Transverse colon (tissue), 4 donors: ENCODE measurements around the gene MINDY3. TPM values are rescaled to one million over a fixed set of nuclear protein-coding genes. Genes with fewer than 3 reads are reported as not detected.

Source experiments
- DNase-seq: peaks from one replicate; pipeline ENCODE4 v3.0.0-alpha.2; 2019
- H3K27ac ChIP-seq, 4 donors: fragments of 200-600 bp; sonication (generic); 2 replicates each; pipeline ENCODE4 v1.5.1; 2016 to 2018; ENCODE audit warnings: inconsistent platforms in 4 of 4
- H3K27me3 ChIP-seq: fragments of 200-600 bp; sonication (generic); 2 replicates; pipeline ENCODE4 v1.5.1; 2017; ENCODE audit warnings: inconsistent platforms
- H3K36me3 ChIP-seq, 4 donors: fragments of 200-600 bp; sonication (generic); 2 replicates each; pipeline ENCODE4 v1.5.1; 2017 to 2019; ENCODE audit warnings: inconsistent platforms in 4 of 4
- H3K4me1 ChIP-seq, 4 donors: fragments of 200-600 bp; sonication (generic); 2 replicates each; pipeline ENCODE4 v1.5.1; 2017 to 2020; ENCODE audit warnings: inconsistent platforms in 4 of 4
- H3K4me3 ChIP-seq, 4 donors: fragments of 200-600 bp; sonication (generic); 1 replicate in 1 of 4; 2 replicates in 3 of 4; pipeline versions ENCODE4 v1.5.1 to v1.6.1; 2017 to 2019; ENCODE audit warnings: inconsistent platforms in 4 of 4
- H3K9me3 ChIP-seq, 2 donors: fragments of 200-600 bp; sonication (generic); 2 replicates each; pipeline ENCODE4 v1.5.1; 2017 to 2019; ENCODE audit warnings: inconsistent platforms in 2 of 2
- EP300 ChIP-seq: sonication (generic); formaldehyde crosslinking; IDR thresholded peaks from one replicate; pipeline ENCODE4 v1.6.1; 2017; ENCODE audit warnings: antibody characterized with exemption, low read depth
- POLR2A ChIP-seq: fragments of 450-650 bp; IDR thresholded peaks from one replicate; pipeline ENCODE4 v1.6.1; 2016; ENCODE audit warnings: antibody characterized with exemption, mild to moderate bottlenecking, moderate library complexity
- POLR2AphosphoS5 ChIP-seq, 3 donors: sonication (generic); formaldehyde crosslinking; IDR thresholded peaks; one replicate each; pipeline ENCODE4 v1.6.1; 2016; ENCODE audit warnings: antibody characterized with exemption in 3 of 3
- WGBS, 2 donors: methylation state at CpG; one replicate each; pipeline ENCODE4 v1.1.5; 2018; ENCODE audit warnings: low coverage in 1 of 2; 5-methylcytosine and 5-hydroxymethylcytosine counted together
- in situ Hi-C, 4 donors: fragments of 200-750 bp; cut with MboI; loops; one replicate each; pipeline versions ENCODE4 v1.15.0 to v1.15.1; 2017; ENCODE audit warnings: low sequenced_read_pairs in 3 of 4, low pct_ligation_motif_present in 1 of 4, low pct_unique_long_range_greater_than_20kb in 1 of 4
- intact Hi-C: fragments of 100-400 bp; cut with DNase I; formaldehyde crosslinking; loops from one replicate; pipeline ENCODE4 v1.15.1; 2023; ENCODE audit warnings: low total_unique reads
- total RNA-seq, 4 donors: library from RNA; depleted of rRNA; stranded (reverse); fragments of >200 nt; gene quantifications; one replicate each; pipeline ENCODE4 v1.1.0, GENCODE V29; 2016
- TF ChIP-seq, protein P1 (sequence below), 5 experiments: fragments of 200-600 bp in 3 of 5; fragments of 450-650 bp in 2 of 5; sonication (generic) in 3 of 5; IDR thresholded peaks; 1 replicate in 2 of 5; 2 replicates in 3 of 5; pipeline ENCODE4 v1.5.1; 2016 to 2017; ENCODE audit warnings: antibody characterized with exemption in 5 of 5, inconsistent platforms in 3 of 5, mild to moderate bottlenecking in 2 of 5, moderate library complexity in 1 of 5

MINDY3 gene
- total RNA-seq, 4 donors from 2014 or later = 4.2 to 45.3 (median 31.8) TPM

DNA sequence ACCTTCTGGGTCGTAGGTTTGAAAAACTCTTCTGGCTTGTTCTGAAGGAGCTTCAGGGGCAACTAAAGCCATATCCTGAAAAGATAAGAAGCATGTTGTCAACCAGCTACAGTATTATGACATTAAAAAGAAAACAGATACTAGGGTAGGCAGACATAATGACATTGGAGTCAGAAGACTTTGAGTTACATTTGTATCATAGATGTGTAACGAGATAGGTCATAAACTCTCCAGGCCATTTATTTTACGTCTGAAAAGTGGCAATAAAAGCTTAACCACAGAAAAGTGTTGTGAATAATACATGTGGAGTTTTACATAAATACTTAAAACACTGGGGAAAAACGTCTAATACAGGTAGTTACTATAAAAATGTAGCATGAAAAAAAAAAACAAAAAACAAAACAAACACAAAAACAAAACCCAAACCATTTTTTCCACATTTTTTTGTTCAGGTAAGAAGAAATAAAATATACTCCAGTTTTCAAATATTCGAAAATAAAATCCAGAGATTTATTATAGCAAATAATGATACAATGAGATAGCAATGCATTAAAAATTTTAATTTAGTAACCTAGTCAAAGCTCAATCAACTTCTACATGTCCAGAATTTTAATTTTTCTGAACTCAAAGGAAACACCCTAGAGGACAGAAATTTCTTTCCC, 64.1 kb downstream of the MINDY3 start:
- peaks cover 0 to 34% (median 13%) of the 10 kb centered on the region in 4 donors for H3K4me1 ChIP-seq
- H3K27ac ChIP-seq = peak overlapping the region in 3 of 4 donors; percentile 9 to 20 (median 10)
- in situ Hi-C loops = no loop called here
- H3K27me3 ChIP-seq = no peaks in the 10 kb centered on the region
- peaks cover 0 to 11% (median 1%) of the 10 kb centered on the region in 4 donors for H3K36me3 ChIP-seq
- no peak for DNase-seq
- no peak overlapping the region for H3K4me3 ChIP-seq
- WGBS, 2 donors = 49 to 53% methylated on average over 5 of the region's 5 CpGs
- TF ChIP-seq POLR2A (no peak), EP300 (no peak), POLR2AphosphoS5 (IDR thresholded peaks at IDR 0.05) (no peak)
- TF ChIP-seq, protein P1, sequence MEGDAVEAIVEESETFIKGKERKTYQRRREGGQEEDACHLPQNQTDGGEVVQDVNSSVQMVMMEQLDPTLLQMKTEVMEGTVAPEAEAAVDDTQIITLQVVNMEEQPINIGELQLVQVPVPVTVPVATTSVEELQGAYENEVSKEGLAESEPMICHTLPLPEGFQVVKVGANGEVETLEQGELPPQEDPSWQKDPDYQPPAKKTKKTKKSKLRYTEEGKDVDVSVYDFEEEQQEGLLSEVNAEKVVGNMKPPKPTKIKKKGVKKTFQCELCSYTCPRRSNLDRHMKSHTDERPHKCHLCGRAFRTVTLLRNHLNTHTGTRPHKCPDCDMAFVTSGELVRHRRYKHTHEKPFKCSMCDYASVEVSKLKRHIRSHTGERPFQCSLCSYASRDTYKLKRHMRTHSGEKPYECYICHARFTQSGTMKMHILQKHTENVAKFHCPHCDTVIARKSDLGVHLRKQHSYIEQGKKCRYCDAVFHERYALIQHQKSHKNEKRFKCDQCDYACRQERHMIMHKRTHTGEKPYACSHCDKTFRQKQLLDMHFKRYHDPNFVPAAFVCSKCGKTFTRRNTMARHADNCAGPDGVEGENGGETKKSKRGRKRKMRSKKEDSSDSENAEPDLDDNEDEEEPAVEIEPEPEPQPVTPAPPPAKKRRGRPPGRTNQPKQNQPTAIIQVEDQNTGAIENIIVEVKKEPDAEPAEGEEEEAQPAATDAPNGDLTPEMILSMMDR (IDR thresholded peaks at IDR 0.05) = no peak
- no peaks in the 10 kb centered on the region for H3K9me3 ChIP-seq
- intact Hi-C loops = no loop called here

DNA sequence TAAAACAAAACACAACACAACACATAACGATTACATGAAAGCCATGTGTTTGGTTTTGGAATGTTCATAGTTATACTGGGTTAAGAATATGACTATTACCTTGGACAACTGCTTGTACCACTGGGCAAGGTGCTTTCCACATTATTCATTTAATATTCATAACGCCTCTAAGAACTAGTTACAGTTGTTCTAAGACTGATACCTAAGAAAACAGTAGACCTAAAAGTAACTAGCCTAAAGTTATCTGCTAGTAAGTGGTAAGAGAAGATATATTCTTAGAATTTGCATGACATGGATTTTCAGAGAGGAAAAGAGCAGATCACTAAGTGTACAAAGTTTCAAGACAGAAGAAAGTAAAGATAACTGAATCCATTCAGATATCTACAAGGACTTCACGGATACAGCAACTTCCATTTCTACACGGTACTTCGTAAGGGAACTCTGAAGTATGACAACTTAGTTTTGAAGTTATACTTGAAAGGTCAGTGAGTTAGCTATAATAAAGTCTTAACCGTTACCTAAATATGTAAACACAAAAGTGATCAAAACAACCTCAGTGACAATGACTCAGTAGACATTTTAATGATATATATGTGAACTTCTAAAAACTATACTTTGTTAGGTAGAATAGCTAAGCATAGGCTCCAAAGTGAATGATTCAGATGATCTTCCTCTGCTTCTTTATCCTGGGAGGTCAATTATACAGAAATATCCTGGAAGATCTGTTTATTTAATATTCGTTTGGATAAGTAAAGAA, 65.1 kb downstream of the MINDY3 start:
- no peaks in the 10 kb centered on the region for H3K9me3 ChIP-seq
- peaks cover 0 to under 1% (median 0%) of the 10 kb centered on the region in 4 donors for H3K36me3 ChIP-seq
- in situ Hi-C loops = no loop called here
- H3K27me3 ChIP-seq = no peaks in the 10 kb centered on the region
- peaks cover 0 to 41% (median 13%) of the 10 kb centered on the region in 4 donors for H3K4me1 ChIP-seq
- DNase-seq = no peak
- H3K4me3 ChIP-seq = no peak overlapping the region
- 70 to 77% methylated on average over 6 to 7 of the region's 7 CpGs for WGBS, 2 donors
- peak overlapping the region in 2 of 4 donors; percentile 10 to 20 for H3K27ac ChIP-seq
- intact Hi-C loops = no loop called here
- no peak for TF ChIP-seq POLR2AphosphoS5 (IDR thresholded peaks at IDR 0.05)
- TF ChIP-seq POLR2A = no peak
- TF ChIP-seq, protein P1 (IDR thresholded peaks at IDR 0.05) = no peak
- TF ChIP-seq EP300 = no peak

DNA sequence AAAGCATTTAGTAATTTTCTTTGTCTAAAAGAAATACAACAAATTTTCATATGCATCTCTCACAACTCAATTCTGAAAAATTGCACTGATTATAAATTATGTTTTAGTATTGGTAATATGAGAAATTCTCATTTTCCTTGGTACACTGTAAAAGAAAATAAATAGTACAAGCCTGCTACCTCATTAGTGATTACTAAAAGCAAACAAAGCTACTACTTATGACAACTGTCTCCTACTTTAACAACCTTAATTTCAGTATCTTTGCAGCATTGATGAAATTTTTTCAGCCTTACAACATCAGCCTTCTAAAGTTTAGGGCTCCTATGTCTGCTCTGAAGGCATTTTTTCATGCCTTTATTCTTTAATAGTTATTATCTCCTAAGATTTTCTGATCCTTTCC, 65.7 kb downstream of the MINDY3 start:
- Histone ChIP-seq H3K27me3 (no peaks in the 10 kb centered on the region), H3K27ac (peak overlapping the region in 1 of 4 donors; percentile 20), H3K9me3 (no peaks in the 10 kb centered on the region), H3K4me1 (peaks cover 0 to 41% (median 15%) of the 10 kb centered on the region in 4 donors), H3K36me3 (no peaks in the 10 kb centered on the region), H3K4me3 (no peak overlapping the region)
- DNase-seq = no peak
- intact Hi-C loops (no loop called here), in situ Hi-C loops (no loop called here)
- no peak for TF ChIP-seq EP300
- TF ChIP-seq POLR2A = no peak
- no peak for TF ChIP-seq POLR2AphosphoS5 (IDR thresholded peaks at IDR 0.05)
- TF ChIP-seq, protein P1 (IDR thresholded peaks at IDR 0.05) = no peak

DNA sequence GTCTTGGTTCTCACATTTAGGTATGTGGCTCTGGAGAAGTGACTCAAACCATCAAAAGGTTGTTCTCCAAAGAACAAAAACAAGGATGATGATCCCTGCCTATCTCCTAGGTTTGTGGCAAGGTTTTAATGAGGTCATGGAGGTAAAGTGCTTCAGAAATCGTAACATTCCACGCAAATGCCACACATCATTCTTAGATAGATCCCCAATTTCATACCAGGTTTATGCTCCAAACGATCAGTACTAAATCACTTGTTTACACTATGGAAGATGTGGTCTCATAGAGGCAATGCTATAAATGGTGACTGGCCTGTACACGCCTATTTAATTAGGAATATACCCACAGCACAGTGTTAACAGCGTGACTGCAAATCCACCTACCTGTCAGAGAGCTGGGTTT, 66.6 kb downstream of the MINDY3 start:
- H3K4me1 ChIP-seq = peaks cover 0 to 41% (median 15%) of the 10 kb centered on the region in 4 donors
- 82 to 83% methylated on average over 5 of the region's 5 CpGs for WGBS, 2 donors
- peak overlapping the region in 1 of 4 donors; percentile 76 for H3K27ac ChIP-seq
- no peaks in the 10 kb centered on the region for H3K9me3 ChIP-seq
- in situ Hi-C loops (no loop called here), intact Hi-C loops (no loop called here)
- H3K27me3 ChIP-seq = no peaks in the 10 kb centered on the region
- H3K4me3 ChIP-seq = no peak overlapping the region
- TF ChIP-seq POLR2AphosphoS5 (IDR thresholded peaks at IDR 0.05) = no peak
- TF ChIP-seq EP300 = no peak
- TF ChIP-seq, protein P1 (IDR thresholded peaks at IDR 0.05) = no peak
- no peak for TF ChIP-seq POLR2A
- DNase-seq = no peak
- no peaks in the 10 kb centered on the region for H3K36me3 ChIP-seq
